GM18861 (cell line): Measurements from ENCODE around the gene SLC4A11.

ENCODE experiments used
- ATAC-seq: cut with Tn5 transposase; IDR thresholded peaks from one replicate; pipeline ENCODE4 v1.9.1; 2021; ENCODE audit not compliant: unreplicated experiment

Gene SLC4A11

DNA sequence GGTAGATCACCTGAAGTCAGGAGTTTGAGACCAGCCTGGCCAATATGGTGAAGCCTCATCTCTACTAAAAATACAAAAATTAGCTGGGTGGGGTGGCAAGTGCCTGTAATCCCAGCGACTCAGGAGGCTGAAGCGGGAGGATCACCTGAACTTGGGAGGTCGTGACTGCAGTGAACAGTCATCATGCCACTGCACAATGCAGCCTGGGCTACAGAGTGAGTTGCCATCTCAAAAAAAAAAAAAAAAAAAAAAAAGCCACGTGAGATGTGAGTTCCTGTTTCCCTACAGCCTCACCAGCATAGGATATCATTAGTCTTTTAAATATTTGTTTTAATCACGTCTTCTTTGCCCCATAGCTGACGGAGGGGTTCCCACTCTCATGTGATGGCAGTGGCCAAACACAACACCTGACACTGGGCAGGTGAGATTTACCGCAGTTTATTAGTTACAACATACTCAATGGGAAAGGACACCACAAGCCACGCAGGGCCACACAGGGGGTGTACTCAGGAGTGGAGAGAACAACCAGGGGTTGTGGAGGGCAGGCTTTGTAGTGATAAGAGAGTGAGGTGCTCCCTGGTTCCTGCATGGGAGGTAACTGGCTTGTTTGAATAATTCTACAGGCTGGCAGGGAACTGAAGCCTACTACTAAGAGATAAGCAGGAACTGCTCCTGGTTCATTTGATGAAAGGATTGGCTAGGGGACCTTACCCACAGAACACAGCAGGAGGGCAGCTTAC lies 61.1 kb downstream of the SLC4A11 start:
- ATAC-seq: no peak
